Muscle of leg (tissue), 11 donors: ENCODE results near the gene CAMKMT. TPM values are rescaled to one million over a fixed set of nuclear protein-coding genes. Genes with fewer than 3 reads are reported as not detected.

Experiments
- DNase-seq: peaks from one replicate; pipeline ENCODE4 v3.0.0; 2013
- H3K27ac ChIP-seq: one replicate; pipeline ENCODE4 v1.5.1; 2013; ENCODE audit warnings: mild to moderate bottlenecking, low read length, control low read depth
- H3K27me3 ChIP-seq: one replicate; pipeline ENCODE4 v1.6.1; 2013; ENCODE audit warnings: low read length; ENCODE audit not compliant: control insufficient read depth, insufficient read depth
- H3K36me3 ChIP-seq: one replicate; pipeline ENCODE4 v1.6.1; 2013; ENCODE audit warnings: low read length; ENCODE audit not compliant: control insufficient read depth, insufficient read depth
- H3K4me1 ChIP-seq: one replicate; pipeline ENCODE4 v1.6.1; 2013; ENCODE audit warnings: low read length; ENCODE audit not compliant: control insufficient read depth, insufficient read depth
- H3K4me3 ChIP-seq: one replicate; pipeline ENCODE4 v1.5.1; 2013; ENCODE audit warnings: low read length, control low read depth
- H3K9me3 ChIP-seq: replicated peaks from 2 replicates; pipeline ENCODE4 v1.6.1; 2013; ENCODE audit warnings: low read depth, low read length; ENCODE audit not compliant: control insufficient read depth
- WGBS: methylation state at CpG from one replicate; pipeline ENCODE4 v1.1.5; 2013; ENCODE audit warnings: missing lambda C conversion rate; ENCODE audit not compliant: insufficient coverage; 5-methylcytosine and 5-hydroxymethylcytosine counted together
- polyA plus RNA-seq, 8 donors: library from polyadenylated mRNA; unstranded; fragments of 120-200 nt; gene quantifications; one replicate each; pipeline versions ENCODE4 v1.2.1 to v1.2.3, GENCODE V29; 2013; ENCODE audit warnings: inconsistent platforms in 1 of 8, low replicate concordance in 1 of 8; ENCODE audit not compliant: insufficient read length in 8 of 8, insufficient read depth in 1 of 8
- total RNA-seq: library from RNA; stranded (reverse); fragments of 120-200 nt; gene quantifications from one replicate; pipeline ENCODE4 v1.2.4, GENCODE V29; 2013

CAMKMT gene
- total and polyA plus RNA-seq, 9 donors = 3.8 to 6.1 (median 4.6) TPM

DNA sequence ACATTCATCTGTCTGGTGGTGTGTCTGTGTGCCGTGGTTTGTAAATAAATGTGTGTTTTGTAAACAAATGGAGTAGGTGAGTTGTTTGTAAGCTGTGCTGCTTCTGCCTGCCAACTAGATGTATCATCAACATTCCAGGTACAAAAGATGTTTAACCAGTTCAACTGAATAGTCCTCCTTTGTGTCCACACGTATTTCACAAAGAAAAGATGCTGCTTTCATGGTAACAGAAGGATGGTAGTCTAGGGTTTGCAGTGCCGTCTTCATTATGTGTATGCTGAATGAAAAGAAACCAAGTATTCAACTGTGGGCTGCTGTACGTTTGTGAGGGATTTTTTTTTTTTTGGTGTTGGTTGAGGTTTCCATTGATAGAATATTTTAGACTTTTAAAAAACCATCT is 72.1 kb downstream of the CAMKMT start:
- no peaks in the 10 kb centered on the region for H3K4me1 ChIP-seq
- no peak for DNase-seq
- H3K36me3 ChIP-seq = no peaks in the 10 kb centered on the region
- H3K4me3 ChIP-seq = no peak overlapping the region
- no CpG with 5 or more reads among the region's 4 CpGs for WGBS
- no peaks in the 10 kb centered on the region for H3K27me3 ChIP-seq
- H3K27ac ChIP-seq = no peak overlapping the region
- H3K9me3 ChIP-seq = no peaks in the 10 kb centered on the region

DNA sequence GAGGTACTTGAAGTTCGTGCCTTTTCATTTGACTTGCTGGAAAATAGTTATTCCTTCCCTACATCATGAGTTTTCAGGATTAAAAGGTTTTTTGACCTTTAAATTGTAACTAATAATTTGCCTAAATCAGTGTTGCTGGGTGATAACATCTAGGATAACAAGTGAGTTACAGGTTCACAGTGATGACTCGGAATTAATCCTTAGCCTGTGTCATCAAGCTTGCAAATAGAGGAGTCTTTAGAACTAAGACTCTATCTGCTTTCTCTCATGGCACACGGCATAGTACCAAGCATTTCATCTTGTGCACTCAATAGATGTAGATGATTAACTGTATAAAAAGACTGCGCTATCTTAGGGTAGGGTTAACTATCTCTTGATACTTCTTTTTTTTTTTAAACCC is 79.5 kb downstream of the CAMKMT start:
- no peaks in the 10 kb centered on the region for H3K36me3 ChIP-seq
- no peak overlapping the region for H3K27ac ChIP-seq
- no peaks in the 10 kb centered on the region for H3K4me1 ChIP-seq
- H3K9me3 ChIP-seq = no peaks in the 10 kb centered on the region
- no peaks in the 10 kb centered on the region for H3K27me3 ChIP-seq
- H3K4me3 ChIP-seq = no peak overlapping the region
- no peak for DNase-seq
- 67% methylated on average over 1 of the region's 4 CpGs for WGBS

DNA sequence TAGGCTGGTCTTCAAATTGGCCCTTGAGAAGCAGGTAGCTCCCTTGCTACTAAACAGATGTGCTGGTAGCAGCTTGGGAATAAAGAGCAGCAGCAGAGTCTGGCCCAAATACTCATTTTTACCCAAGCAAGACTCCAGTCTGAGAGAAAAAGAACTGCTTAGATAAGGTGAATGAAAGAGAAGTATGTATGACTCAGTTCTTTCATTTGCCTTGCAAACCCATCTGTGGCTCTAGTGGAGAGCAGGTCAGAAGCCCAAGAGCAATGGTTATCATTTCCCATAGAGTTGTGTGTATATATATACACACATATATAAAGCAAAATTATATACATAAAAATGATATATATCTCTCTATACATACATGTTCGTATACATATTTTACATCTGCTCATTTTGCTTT is 80.3 kb downstream of the CAMKMT start:
- H3K27ac ChIP-seq = no peak overlapping the region
- H3K4me1 ChIP-seq = no peaks in the 10 kb centered on the region
- DNase-seq = no peak
- H3K9me3 ChIP-seq = no peaks in the 10 kb centered on the region
- no peaks in the 10 kb centered on the region for H3K36me3 ChIP-seq
- H3K27me3 ChIP-seq = no peaks in the 10 kb centered on the region
- WGBS = no CpG with 5 or more reads among the region's 1 CpG
- no peak overlapping the region for H3K4me3 ChIP-seq

DNA sequence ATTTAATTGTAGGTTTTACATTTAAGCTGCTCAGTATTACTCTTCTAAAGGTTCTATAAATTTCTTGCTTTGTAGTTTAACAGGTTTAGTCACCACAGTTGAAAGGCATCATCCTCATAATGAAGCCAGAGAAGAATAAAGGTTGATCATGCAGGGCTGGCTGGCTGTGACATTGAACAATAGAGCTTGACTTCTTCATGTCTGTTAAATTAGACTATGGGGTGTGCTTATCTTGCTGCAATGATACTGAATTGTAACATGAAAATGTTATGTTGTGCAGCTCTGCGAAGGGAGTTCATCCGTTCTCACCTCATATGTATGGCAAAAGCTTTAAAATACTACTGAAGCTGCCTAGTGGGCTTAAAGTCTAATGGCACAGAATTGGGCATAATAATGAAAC is 81.8 kb downstream of the CAMKMT start:
- Histone ChIP-seq H3K4me1 (no peaks in the 10 kb centered on the region), H3K27me3 (no peaks in the 10 kb centered on the region), H3K4me3 (no peak overlapping the region), H3K9me3 (no peaks in the 10 kb centered on the region), H3K36me3 (no peaks in the 10 kb centered on the region), H3K27ac (no peak overlapping the region)
- DNase-seq = no peak
- no CpG with 5 or more reads among the region's 2 CpGs for WGBS

DNA sequence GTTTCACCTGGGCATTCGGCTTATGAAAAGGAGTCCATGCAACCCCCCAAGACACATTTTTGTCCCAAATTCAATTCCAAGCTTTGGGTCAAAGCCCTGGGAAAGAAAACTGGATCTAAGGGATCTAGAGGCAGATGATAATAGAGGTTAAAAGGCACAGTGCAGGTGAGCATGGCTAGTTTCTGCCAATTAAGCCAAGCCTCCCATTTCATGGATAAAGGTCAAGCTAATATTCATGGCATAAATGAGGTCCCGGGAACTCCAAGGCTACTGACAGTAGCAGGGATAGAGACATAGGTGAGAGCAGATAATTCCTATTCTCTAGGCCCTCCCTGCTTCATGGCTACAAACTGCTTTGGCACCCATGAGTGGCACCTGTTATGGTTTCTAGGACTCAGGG is 83.1 kb downstream of the CAMKMT start:
- no peaks in the 10 kb centered on the region for H3K36me3 ChIP-seq
- H3K4me3 ChIP-seq = no peak overlapping the region
- no peaks in the 10 kb centered on the region for H3K4me1 ChIP-seq
- H3K27me3 ChIP-seq = no peaks in the 10 kb centered on the region
- DNase-seq = no peak
- no peak overlapping the region for H3K27ac ChIP-seq
- WGBS = no CpG with 5 or more reads among the region's 2 CpGs
- H3K9me3 ChIP-seq = no peaks in the 10 kb centered on the region

DNA sequence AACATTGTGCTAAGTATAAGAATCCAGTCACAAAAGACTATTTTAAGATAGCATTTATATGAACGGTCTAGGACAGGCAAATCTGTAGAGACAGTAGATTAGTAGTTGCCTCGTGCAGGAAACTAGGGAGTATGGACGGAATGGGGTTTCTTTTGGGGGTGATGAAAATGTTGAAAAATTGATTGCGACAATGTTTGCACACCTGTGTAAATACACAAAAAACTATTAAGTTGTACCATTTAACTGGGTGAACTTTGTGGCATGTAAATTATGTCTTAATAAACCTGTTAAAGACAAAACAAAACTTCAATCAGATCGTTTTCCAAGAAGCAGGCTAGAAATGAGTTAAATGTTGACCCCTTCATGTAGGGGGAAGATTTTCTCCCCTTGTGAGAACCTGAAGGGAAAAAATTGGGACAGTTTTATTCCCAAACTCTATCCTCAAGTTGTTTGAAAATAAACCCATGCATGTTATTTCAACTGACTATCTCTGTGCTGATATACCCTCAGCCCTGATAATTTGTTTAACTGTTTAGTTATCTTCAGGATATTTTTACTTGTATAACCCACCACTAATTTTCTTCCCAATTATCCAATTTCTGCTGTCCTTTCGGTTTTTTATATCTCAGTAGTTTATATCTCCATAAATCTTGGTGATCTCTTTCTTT is 87.2 kb downstream of the CAMKMT start:
- H3K4me1 ChIP-seq = no peaks in the 10 kb centered on the region
- H3K27ac ChIP-seq = no peak overlapping the region
- no peaks in the 10 kb centered on the region for H3K36me3 ChIP-seq
- H3K9me3 ChIP-seq = no peaks in the 10 kb centered on the region
- DNase-seq = no peak
- H3K27me3 ChIP-seq = no peaks in the 10 kb centered on the region
- WGBS = 73% methylated on average over 2 of the region's 6 CpGs
- H3K4me3 ChIP-seq = no peak overlapping the region

DNA sequence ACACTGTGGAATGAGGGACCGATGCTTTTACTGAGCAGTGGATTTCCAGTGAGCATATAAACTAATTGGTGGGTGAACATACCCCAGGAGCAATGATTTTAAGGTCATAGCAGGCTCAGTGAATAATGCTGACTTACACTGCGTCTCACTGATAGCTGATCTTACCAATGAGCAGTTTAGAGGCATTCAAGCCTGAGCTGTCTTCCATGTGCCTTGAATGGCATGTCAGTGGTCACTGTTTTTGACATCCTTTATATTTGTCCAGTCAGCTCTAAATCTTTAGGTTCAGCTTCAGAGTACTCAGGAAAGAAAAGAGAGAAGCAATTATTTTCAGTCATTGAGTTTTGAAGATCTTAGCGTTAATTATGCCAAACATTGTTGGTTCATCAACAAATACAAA is 88.3 kb downstream of the CAMKMT start:
- no peak overlapping the region for H3K4me3 ChIP-seq
- DNase-seq = no peak
- no peaks in the 10 kb centered on the region for H3K36me3 ChIP-seq
- 90% methylated on average over 1 of the region's 3 CpGs for whole genome bisulfite sequencing
- no peaks in the 10 kb centered on the region for H3K9me3 ChIP-seq
- no peak overlapping the region for H3K27ac ChIP-seq
- no peaks in the 10 kb centered on the region for H3K4me1 ChIP-seq
- no peaks in the 10 kb centered on the region for H3K27me3 ChIP-seq

DNA sequence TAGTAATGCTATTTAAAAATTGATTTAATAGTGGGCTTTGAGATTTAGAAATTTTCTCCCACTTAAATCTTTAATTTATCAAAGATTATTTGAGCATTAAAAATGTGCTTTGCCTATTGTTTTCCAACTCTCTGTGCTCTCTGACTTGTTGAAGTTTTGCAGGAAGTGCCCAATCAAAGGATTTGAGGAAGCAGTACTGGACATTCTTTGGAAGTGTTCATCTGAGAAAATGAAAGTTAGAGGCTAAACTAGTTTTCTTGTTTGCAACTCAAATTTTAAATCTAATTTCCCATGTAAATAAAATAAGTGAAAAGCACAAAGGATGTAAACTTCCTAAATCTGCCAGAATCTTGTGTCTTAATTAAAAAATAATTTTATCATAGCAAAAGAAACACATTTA is 89.1 kb downstream of the CAMKMT start:
- Histone ChIP-seq H3K27me3 (no peaks in the 10 kb centered on the region), H3K4me3 (no peak overlapping the region), H3K36me3 (no peaks in the 10 kb centered on the region), H3K9me3 (no peaks in the 10 kb centered on the region), H3K27ac (no peak overlapping the region), H3K4me1 (no peaks in the 10 kb centered on the region)
- no peak for DNase-seq

DNA sequence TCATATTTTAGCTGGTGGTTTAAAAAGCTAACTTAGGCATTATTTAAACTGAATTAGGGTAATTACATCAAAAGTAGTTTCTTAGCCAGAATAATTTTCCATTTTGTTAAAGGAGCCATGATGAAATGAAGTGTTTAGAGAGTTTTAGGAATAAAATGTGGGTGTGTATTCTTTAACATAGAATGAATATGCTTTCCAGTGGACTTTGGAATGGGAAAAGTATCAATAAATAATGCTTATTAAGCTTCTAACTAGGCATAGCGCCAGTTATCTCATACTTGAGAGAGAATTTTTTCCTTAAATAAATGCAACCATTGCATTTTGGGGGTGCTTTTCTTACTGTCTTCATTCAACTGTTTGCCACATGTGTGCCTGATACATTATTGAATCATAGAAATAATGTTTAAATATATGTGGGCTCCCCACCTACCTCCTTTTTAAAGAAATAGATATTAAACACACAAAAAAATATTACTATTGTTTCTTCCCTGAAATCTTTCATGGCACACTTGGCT is 90.4 kb downstream of the CAMKMT start:
- H3K4me3 ChIP-seq = no peak overlapping the region
- WGBS = no CpG with 5 or more reads among the region's 1 CpG
- DNase-seq = no peak
- H3K9me3 ChIP-seq = no peaks in the 10 kb centered on the region
- H3K4me1 ChIP-seq = no peaks in the 10 kb centered on the region
- no peak overlapping the region for H3K27ac ChIP-seq
- H3K27me3 ChIP-seq = no peaks in the 10 kb centered on the region
- H3K36me3 ChIP-seq = no peaks in the 10 kb centered on the region

DNA sequence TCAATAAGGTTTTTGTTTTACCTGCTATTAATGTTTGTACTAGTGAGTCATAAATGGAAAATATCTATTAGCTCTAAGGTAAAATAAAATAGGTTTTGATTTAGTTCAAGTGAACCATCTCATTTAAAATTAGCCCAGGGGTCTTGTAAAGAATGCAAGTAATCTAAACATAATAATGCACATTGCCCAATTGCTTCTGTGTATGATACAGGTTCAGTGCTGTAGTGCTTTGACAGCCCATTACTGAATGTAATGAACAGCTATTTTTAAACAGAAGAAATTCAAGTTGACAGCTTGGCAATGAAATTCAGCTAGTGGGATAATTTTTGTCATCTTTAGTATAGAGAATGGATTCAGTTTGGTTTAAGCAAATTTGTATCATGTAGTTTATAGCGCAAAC is 91.5 kb downstream of the CAMKMT start:
- WGBS = no CpG with 5 or more reads among the region's 1 CpG
- Histone ChIP-seq H3K4me3 (no peak overlapping the region), H3K9me3 (no peaks in the 10 kb centered on the region), H3K4me1 (no peaks in the 10 kb centered on the region), H3K27ac (no peak overlapping the region), H3K27me3 (no peaks in the 10 kb centered on the region), H3K36me3 (no peaks in the 10 kb centered on the region)
- DNase-seq = no peak

DNA sequence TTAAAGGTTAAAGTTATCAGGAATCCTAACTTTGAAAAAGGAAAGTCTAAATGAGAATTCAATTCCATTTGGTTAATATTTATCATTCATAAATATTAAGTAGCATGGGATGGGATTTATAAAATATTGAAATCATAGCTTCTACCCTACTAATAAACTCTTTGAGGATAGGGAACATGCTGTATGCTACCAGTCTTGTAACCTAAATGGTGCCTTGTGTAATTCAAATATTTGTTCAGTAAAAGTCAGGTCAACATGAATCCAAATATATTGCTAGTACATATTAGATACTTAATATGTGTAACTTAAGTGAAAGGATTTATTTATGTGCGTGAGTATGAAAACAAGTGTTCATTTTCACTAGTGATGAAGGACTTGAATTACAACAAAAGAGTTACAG is 94.1 kb downstream of the CAMKMT start:
- no peak for DNase-seq
- Histone ChIP-seq H3K9me3 (no peaks in the 10 kb centered on the region), H3K36me3 (no peaks in the 10 kb centered on the region), H3K27ac (no peak overlapping the region), H3K4me1 (no peaks in the 10 kb centered on the region), H3K4me3 (no peak overlapping the region), H3K27me3 (no peaks in the 10 kb centered on the region)
- WGBS = no CpG with 5 or more reads among the region's 1 CpG
